Measurements from ENCODE around the gene TMEM117.
"Not testable (repeated sequence)": the region's sequence is repeated elsewhere in the genome, so short reads cannot be mapped to it uniquely, and the experiment has no call there.

The TMEM117 gene

DNA sequence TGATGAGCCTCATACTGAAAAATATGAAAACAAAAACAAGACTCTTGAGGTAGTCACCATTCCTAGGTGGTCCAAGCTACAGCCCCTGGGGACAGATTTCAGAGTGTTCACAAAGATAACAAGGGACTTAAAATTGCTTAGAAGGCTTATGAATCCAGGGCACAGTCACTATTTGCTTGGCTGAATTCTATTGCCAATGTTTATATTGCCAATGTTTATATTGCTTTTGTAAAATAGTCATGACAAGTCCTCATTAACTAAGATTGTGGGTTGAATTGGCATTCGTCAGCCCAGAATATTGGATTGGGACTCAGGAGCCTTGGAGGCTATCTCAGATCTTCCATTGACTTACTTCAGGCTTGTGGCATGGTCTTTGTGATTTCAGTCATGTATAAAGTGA is 6.4 kb downstream of the TMEM117 start:
- DNase-seq, result no peak
- peaks cover 0 to 3% (median 0%) of the 10 kb centered on the region in 3 donors for H3K36me3 ChIP-seq
- intact Hi-C loops (cut with DNase I; ENCODE audit: low total_unique reads), result no loop called here
- H3K4me1 ChIP-seq, result peaks cover 0 to 4% (median 2%) of the 10 kb centered on the region in 4 donors
- no peaks in the 10 kb centered on the region for H3K9me3 ChIP-seq
- no peak overlapping the region for H3K4me3 ChIP-seq
- TF ChIP-seq CTCF (IDR thresholded peaks at IDR 0.05), result no peak
- H3K27me3 ChIP-seq, result no peaks in the 10 kb centered on the region
- no peak overlapping the region for H3K27ac ChIP-seq

DNA sequence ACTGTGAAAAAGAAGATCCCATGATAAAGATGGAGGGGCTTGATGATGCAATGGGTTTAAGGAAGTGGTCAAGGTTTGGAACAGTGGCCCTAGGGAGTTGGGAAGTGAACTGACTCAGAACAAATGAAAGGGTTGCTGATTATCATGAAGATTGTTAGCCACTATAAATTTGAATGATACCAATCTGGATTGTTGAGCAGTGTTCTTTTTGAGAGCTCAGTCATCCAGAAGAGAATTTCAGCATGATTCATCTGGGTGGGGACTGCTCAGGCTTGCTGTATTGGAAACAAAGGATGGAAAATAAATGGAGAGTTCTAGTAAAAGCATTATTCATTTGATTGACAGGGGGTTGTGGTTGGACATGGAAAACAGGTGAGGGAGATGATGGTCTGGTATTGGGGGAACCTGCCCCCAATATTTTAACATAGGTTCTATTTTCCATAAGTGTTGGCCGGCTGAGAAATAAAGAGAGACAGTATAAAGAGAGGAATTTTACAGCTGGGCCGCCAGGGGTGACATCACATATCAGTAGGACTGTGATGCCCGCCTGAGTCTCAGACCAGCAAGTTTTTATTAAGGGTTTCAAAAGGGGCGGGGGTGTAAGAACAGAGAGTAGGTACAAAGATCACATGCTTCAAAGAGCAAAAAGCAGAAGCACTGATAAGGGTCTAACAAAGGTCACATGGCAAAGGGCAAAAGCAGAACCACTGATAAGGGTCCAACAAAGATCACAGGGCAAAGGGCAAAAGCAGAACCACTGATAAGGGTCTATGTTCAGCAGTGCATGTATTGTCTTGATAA is 11.7 kb downstream of the TMEM117 start:
- H3K4me1 ChIP-seq; H3K4me3 ChIP-seq; DNase-seq; H3K9me3 ChIP-seq; H3K27me3 ChIP-seq; H3K27ac ChIP-seq; H3K36me3 ChIP-seq; intact Hi-C loops (cut with DNase I; ENCODE audit: low total_unique reads): not testable (repeated sequence)

GRCh38 chr12:43848226-43848507 is 12.3 kb downstream of the TMEM117 start:
- H3K27ac ChIP-seq, result no peak overlapping the region
- no peak for TF ChIP-seq CTCF (IDR thresholded peaks at IDR 0.05)
- DNase-seq, result no peak

GRCh38 chr12:43848786-43849185 is 12.9 kb downstream of the TMEM117 start:
- DNase-seq, result no peak
- intact Hi-C loops (cut with DNase I; ENCODE audit: low total_unique reads), result no loop called here
- Histone ChIP-seq H3K27me3 (no peaks in the 10 kb centered on the region), H3K4me3 (no peak overlapping the region), H3K9me3 (no peaks in the 10 kb centered on the region), H3K27ac (no peak overlapping the region), H3K4me1 (no peaks in the 10 kb centered on the region), H3K36me3 (peaks cover 0 to 3% (median 0%) of the 10 kb centered on the region in 3 donors)
- no peak for TF ChIP-seq CTCF (IDR thresholded peaks at IDR 0.05)

More at GRCh38 chr12:43848226-43848507, 12.3 kb downstream of the TMEM117 start:
- Histone ChIP-seq H3K9me3 (no peaks in the 10 kb centered on the region), H3K4me3 (no peak overlapping the region), H3K27me3 (no peaks in the 10 kb centered on the region), H3K4me1 (no peaks in the 10 kb centered on the region), H3K36me3 (peaks cover 0 to 3% (median 0%) of the 10 kb centered on the region in 3 donors)
- intact Hi-C loops (cut with DNase I; ENCODE audit: low total_unique reads), result no loop called here

- no peaks in the 10 kb centered on the region for H3K36me3 ChIP-seq
- no peak overlapping the region for H3K4me3 ChIP-seq
- TF ChIP-seq CTCF (IDR thresholded peaks at IDR 0.05), result no peak
- no peak overlapping the region for H3K27ac ChIP-seq
- no peaks in the 10 kb centered on the region for H3K27me3 ChIP-seq
- intact Hi-C loops (cut with DNase I; ENCODE audit: low total_unique reads), result no loop called here
- no peaks in the 10 kb centered on the region for H3K9me3 ChIP-seq
- no peak for DNase-seq
- H3K4me1 ChIP-seq, result no peaks in the 10 kb centered on the region
Observed at GRCh38 chr12:43852744-43853143, 16.9 kb downstream of the TMEM117 start.

DNA sequence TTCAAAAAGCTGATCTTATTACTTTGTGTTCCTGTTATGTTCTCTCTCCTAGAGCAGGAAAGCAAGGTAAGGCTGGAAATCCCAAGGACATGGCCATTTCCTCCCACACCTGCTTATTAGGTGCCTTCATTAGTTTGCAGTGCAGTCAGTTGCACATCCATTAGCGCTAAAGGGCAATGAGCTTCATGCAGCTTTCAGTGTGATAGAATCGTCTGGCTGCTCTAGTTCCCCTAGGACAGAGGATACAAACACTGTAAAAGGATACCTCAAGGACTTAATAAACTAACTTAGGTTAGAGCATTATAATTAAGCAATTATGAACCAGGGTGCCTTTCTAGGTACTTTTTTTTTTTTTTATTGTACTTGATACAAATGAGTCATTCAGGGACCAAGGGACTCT is 21.1 kb downstream of the TMEM117 start:
- Histone ChIP-seq H3K27ac (no peak overlapping the region), H3K36me3 (no peaks in the 10 kb centered on the region), H3K4me3 (no peak overlapping the region), H3K9me3 (no peaks in the 10 kb centered on the region), H3K4me1 (no peaks in the 10 kb centered on the region), H3K27me3 (no peaks in the 10 kb centered on the region)
- intact Hi-C loops (cut with DNase I; ENCODE audit: low total_unique reads), result no loop called here
- DNase-seq, result no peak
- no peak for TF ChIP-seq CTCF (IDR thresholded peaks at IDR 0.05)
